Neural progenitor cell (in vitro differentiated cells): ENCODE measurements around the gene NR4A2.

Source experiments
- EZH2phosphoT487 ChIP-seq: fragments of 200-600 bp; sonication (generic); IDR thresholded peaks from 2 replicates; pipeline ENCODE4 v1.6.1; 2017; ENCODE audit warnings: antibody characterized with exemption
- TF ChIP-seq, protein P1 (sequence below): fragments of 200-600 bp; sonication (generic); IDR thresholded peaks from 2 replicates; pipeline ENCODE4 v1.5.1; 2017; ENCODE audit warnings: antibody characterized with exemption, mild to moderate bottlenecking

DNA sequence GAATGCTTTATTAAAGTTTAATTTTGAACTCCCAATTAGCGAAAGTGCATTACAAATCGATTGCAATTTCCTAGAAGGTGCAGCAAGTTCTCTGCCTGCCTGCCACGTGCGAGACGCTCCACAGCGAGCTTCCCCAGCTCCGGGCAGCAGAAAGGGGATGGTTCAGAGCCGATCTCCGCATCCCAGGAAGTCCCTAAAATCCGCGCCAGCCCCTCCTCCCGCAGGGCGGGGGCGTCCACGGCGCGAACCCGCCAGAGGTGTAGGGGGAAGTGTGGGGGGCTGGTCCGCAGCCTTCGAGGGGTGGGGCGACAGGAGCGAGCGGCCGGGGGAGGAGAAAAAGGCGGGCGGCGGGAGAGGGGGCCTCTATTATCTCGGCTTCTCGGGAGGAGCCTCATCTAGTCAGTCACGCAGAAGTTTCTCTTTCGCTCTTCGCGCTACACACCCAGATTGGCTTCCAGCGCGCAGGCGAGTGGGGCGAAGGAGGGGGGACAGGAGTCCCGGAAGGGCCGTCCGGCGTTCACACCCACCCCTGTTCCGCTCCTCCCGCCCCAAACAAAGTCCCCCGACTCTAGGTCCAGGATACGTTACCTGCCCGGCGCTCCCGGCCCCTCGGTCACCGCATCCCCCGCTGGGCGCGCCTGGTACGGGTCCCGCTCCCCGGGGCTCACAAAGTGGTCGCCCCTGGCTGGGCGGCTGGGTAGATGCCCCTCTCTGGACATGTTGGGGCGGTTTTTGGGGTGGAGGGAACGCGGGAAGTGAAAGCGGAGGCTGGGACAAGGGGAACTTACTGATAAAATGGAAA is 9.1 kb upstream of the NR4A2 start:
- TF ChIP-seq, protein P1, sequence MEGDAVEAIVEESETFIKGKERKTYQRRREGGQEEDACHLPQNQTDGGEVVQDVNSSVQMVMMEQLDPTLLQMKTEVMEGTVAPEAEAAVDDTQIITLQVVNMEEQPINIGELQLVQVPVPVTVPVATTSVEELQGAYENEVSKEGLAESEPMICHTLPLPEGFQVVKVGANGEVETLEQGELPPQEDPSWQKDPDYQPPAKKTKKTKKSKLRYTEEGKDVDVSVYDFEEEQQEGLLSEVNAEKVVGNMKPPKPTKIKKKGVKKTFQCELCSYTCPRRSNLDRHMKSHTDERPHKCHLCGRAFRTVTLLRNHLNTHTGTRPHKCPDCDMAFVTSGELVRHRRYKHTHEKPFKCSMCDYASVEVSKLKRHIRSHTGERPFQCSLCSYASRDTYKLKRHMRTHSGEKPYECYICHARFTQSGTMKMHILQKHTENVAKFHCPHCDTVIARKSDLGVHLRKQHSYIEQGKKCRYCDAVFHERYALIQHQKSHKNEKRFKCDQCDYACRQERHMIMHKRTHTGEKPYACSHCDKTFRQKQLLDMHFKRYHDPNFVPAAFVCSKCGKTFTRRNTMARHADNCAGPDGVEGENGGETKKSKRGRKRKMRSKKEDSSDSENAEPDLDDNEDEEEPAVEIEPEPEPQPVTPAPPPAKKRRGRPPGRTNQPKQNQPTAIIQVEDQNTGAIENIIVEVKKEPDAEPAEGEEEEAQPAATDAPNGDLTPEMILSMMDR = no peak
- TF ChIP-seq EZH2phosphoT487 = no peak
